Esophagus muscularis mucosa (tissue), 4 donors: ENCODE measurements around the gene SIVA1.

Source experiments
- CTCF ChIP-seq, 3 experiments: fragments of 200-600 bp in 2 of 3; fragments of 450-650 bp in 1 of 3; sonication (generic) in 2 of 3; IDR thresholded peaks; one replicate each; pipeline ENCODE4 v1.5.1; 2017 to 2019; ENCODE audit warnings: antibody characterized with exemption in 3 of 3, mild to moderate bottlenecking in 2 of 3, moderate library complexity in 1 of 3
- EP300 ChIP-seq: sonication (generic); formaldehyde crosslinking; IDR thresholded peaks from one replicate; pipeline ENCODE4 v1.6.1; 2017; ENCODE audit warnings: antibody characterized with exemption
- POLR2A ChIP-seq: fragments of 450-650 bp; IDR thresholded peaks from one replicate; pipeline ENCODE4 v1.6.1; 2017; ENCODE audit warnings: antibody characterized with exemption, moderate library complexity, mild to moderate bottlenecking, low read depth
- POLR2AphosphoS5 ChIP-seq, 2 donors: sonication (generic); formaldehyde crosslinking; IDR thresholded peaks; one replicate each; pipeline ENCODE4 v1.6.1; 2017; ENCODE audit warnings: antibody characterized with exemption in 2 of 2

DNA sequence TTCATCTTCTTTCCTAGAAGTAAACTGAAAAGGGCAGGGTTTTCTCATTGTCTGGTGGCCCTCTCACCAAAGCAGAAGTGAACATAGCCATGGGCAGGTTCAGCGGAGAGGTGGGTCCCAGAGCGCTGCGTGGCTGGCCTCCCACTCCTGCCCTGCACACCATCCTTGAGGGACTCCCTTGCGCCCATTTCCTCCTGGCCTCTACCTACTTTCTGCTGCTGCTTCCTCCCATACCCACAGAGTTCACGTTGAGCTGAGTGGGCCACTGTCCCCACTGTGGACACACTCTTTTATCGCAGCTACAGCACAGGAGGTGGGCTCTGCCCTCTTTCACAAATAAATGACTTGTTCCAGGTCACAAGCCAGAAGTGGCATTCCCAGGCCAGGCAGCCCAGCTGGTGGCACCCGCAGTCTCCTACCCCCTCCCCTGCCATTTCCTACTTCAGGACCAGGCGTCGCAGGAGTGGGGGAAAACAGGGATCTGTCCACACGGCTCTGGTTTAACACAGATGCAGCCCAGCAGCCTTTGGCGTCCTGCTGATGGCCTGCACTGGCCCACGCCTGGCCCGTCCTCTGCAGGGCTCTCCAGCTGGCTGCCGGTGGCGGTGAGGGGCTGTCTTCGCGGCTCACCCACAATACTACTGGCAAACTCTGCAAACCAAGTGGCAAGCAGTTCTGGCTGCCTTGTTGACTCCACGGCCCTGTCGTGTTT, 4.9 kb downstream of the SIVA1 start:
- TF ChIP-seq CTCF (IDR thresholded peaks at IDR 0.05) (no peak), POLR2A (no peak), POLR2AphosphoS5 (IDR thresholded peaks at IDR 0.05) (no peak), EP300 (no peak)
